IMR-90 (cell line): ENCODE data around the gene PYGB. TPM values are rescaled to one million over a fixed set of nuclear protein-coding genes. Genes with fewer than 3 reads are reported as not detected.

Experiments used
- ATAC-seq: fragments of 200-7000 bp; cut with Tn5 transposase; 2 replicates; pipeline ENCODE4 v1.9.1; 2020; ENCODE audit warnings: low read depth, mild to moderate bottlenecking, moderate library complexity
- BruUV-seq: library from RNA; stranded (reverse); fragments of 400-500 nt; replicated peaks from 2 replicates; lab custom pipeline; 2021; lab: Mats Ljungman, UMichigan
- CTCF ChIA-PET: fragments of 300-600 bp; formaldehyde crosslinking; extraction: SDS; loops from one replicate; lab custom pipeline; 2021; ENCODE audit warnings: antibody characterized with exemption; lab: Yijun Ruan, JAX
- POLR2A ChIA-PET: fragments of 300-600 bp; sonication (Branson Sonifier 250); formaldehyde crosslinking; loops from one replicate; lab custom pipeline; 2022; ENCODE audit warnings: antibody characterized with exemption; ENCODE audit not compliant: unreplicated experiment; lab: Charles Lee
- DNase-seq: peaks from one replicate; pipeline ENCODE4 v3.0.0; 2013
- H2AFZ ChIP-seq: replicated peaks from 2 replicates; pipeline ENCODE3; 2013; ENCODE audit warnings: low read length, mild to moderate bottlenecking; ENCODE audit not compliant: poor library complexity
- H2AK5ac ChIP-seq: 2 replicates; pipeline ENCODE4 v1.6.1; 2013; ENCODE audit warnings: low read depth, low read length, inconsistent platforms
- H2AK9ac ChIP-seq: replicated peaks from 2 replicates; pipeline ENCODE3; 2013; ENCODE audit warnings: mild to moderate bottlenecking, low read depth, low read length, moderate library complexity; ENCODE audit not compliant: poor library complexity
- H2BK120ac ChIP-seq: 2 replicates; pipeline ENCODE4 v1.6.1; 2013; ENCODE audit warnings: low read depth, low read length, inconsistent platforms
- H2BK15ac ChIP-seq: 3 replicates; pipeline ENCODE4 v1.6.1; 2013; ENCODE audit warnings: low read depth, low read length, inconsistent platforms
- H2BK20ac ChIP-seq: 2 replicates; pipeline ENCODE4 v1.6.1; 2013; ENCODE audit warnings: low read depth, mild to moderate bottlenecking, inconsistent platforms, low read length, moderate library complexity
- H2BK5ac ChIP-seq: 2 replicates; pipeline ENCODE4 v1.6.1; 2013; ENCODE audit warnings: mild to moderate bottlenecking, low read depth, low read length, inconsistent platforms; ENCODE audit not compliant: poor library complexity, severe bottlenecking
- H3K14ac ChIP-seq: replicated peaks from 2 replicates; pipeline ENCODE4 v1.6.1; 2013; ENCODE audit warnings: low read depth, low read length, inconsistent platforms
- H3K18ac ChIP-seq: 2 replicates; pipeline ENCODE4 v1.6.1; 2013; ENCODE audit warnings: low read depth, low read length, control low read depth
- H3K23ac ChIP-seq: 2 replicates; pipeline ENCODE4 v1.6.1; 2013; ENCODE audit warnings: low read depth, low read length, inconsistent platforms
- H3K27ac ChIP-seq: 2 replicates; pipeline ENCODE4 v1.5.1; 2013; ENCODE audit warnings: mild to moderate bottlenecking, control low read depth, low read length; ENCODE audit not compliant: insufficient read depth
- H3K27me3 ChIP-seq: 2 replicates; pipeline ENCODE4 v1.6.1; 2013; ENCODE audit warnings: low read length; ENCODE audit not compliant: control insufficient read depth, insufficient read depth
- H3K36me3 ChIP-seq: 2 replicates; pipeline ENCODE4 v1.6.1; 2013; ENCODE audit warnings: low read length, mixed read lengths; ENCODE audit not compliant: control insufficient read depth, insufficient read depth
- H3K4ac ChIP-seq: 2 replicates; pipeline ENCODE4 v1.6.1; 2013; ENCODE audit warnings: low read depth, low read length, inconsistent platforms
- H3K4me1 ChIP-seq: 2 replicates; pipeline ENCODE4 v1.6.1; 2013; ENCODE audit warnings: low read length, mixed read lengths; ENCODE audit not compliant: control insufficient read depth, insufficient read depth
- H3K4me2 ChIP-seq: 2 replicates; pipeline ENCODE4 v1.6.1; 2013; ENCODE audit warnings: low read depth, mild to moderate bottlenecking, control low read depth, low read length, moderate library complexity
- H3K4me3 ChIP-seq: 2 replicates; pipeline ENCODE4 v1.5.1; 2013; ENCODE audit warnings: low read depth, mild to moderate bottlenecking, control low read depth, low read length, moderate library complexity; ENCODE audit not compliant: insufficient read depth
- H3K56ac ChIP-seq: 2 replicates; pipeline ENCODE4 v1.6.1; 2013; ENCODE audit warnings: low read length, inconsistent platforms; ENCODE audit not compliant: insufficient read depth; ENCODE audit errors: extremely low read depth
- H3K79me1 ChIP-seq, 2 experiments: 2 replicates each; pipeline ENCODE4 v1.6.1; 2013; ENCODE audit warnings: low read length in 2 of 2, inconsistent platforms in 1 of 2, low read depth in 1 of 2
- H3K9ac ChIP-seq: 2 replicates; pipeline ENCODE4 v1.6.1; 2013; ENCODE audit warnings: low read depth, low read length, control low read depth
- H3K9me1 ChIP-seq: 2 replicates; pipeline ENCODE4 v1.6.1; 2013; ENCODE audit warnings: low read length, inconsistent platforms; ENCODE audit not compliant: insufficient read depth
- H3K9me3 ChIP-seq: 2 replicates; pipeline ENCODE4 v1.6.1; 2013; ENCODE audit warnings: low read length; ENCODE audit not compliant: control insufficient read depth, insufficient read depth
- H4K20me1 ChIP-seq: 2 replicates; pipeline ENCODE4 v1.6.1; 2013; ENCODE audit warnings: low read length, inconsistent platforms; ENCODE audit not compliant: insufficient read depth
- H4K5ac ChIP-seq: 2 replicates; pipeline ENCODE4 v1.6.1; 2013; ENCODE audit warnings: mild to moderate bottlenecking, low read depth, low read length, control low read depth
- H4K8ac ChIP-seq, 2 experiments: 2 replicates each; pipeline ENCODE4 v1.6.1; 2013; ENCODE audit warnings: low read depth in 2 of 2, low read length in 2 of 2, control low read depth in 1 of 2, inconsistent platforms in 1 of 2
- H4K91ac ChIP-seq: 2 replicates; pipeline ENCODE4 v1.6.1; 2013; ENCODE audit warnings: low read depth, low read length, inconsistent platforms; ENCODE audit not compliant: insufficient read depth
- CEBPB ChIP-seq: IDR thresholded peaks from 2 replicates; pipeline ENCODE4 v1.6.1; 2012; ENCODE audit warnings: low read depth, low read length, improper control_type of control experiment
- CHD1 ChIP-seq: IDR thresholded peaks from 2 replicates; pipeline ENCODE4 v1.6.1; 2012; ENCODE audit warnings: low read depth, low read length, improper control_type of control experiment
- FOS ChIP-seq: fragments of 150-350 bp; IDR thresholded peaks from 2 replicates; pipeline ENCODE4 v1.6.1; 2016; ENCODE audit warnings: low read depth, low read length
- MAFK ChIP-seq: IDR thresholded peaks from 2 replicates; pipeline ENCODE4 v1.6.1; 2012; ENCODE audit warnings: low read depth, low read length, improper control_type of control experiment
- MAZ ChIP-seq: IDR thresholded peaks from 2 replicates; pipeline ENCODE4 v1.6.1; 2012; ENCODE audit warnings: low read depth, mild to moderate bottlenecking, low read length, improper control_type of control experiment, moderate library complexity, borderline replicate concordance
- MXI1 ChIP-seq: IDR thresholded peaks from 2 replicates; pipeline ENCODE4 v1.6.1; 2012; ENCODE audit warnings: low read depth, mild to moderate bottlenecking, low read length, moderate library complexity, borderline replicate concordance
- NFE2L2 ChIP-seq: fragments of 150-350 bp; IDR thresholded peaks from 2 replicates; pipeline ENCODE4 v1.6.1; 2016; ENCODE audit warnings: low read depth, mild to moderate bottlenecking, low read length
- POLR2A ChIP-seq: IDR thresholded peaks from 2 replicates; pipeline ENCODE4 v1.6.1; 2012; ENCODE audit warnings: mild to moderate bottlenecking, low read depth, low read length
- RAD21 ChIP-seq: IDR thresholded peaks from 2 replicates; pipeline ENCODE4 v1.6.1; 2012; ENCODE audit warnings: low read length, improper control_type of control experiment
- RCOR1 ChIP-seq: IDR thresholded peaks from 2 replicates; pipeline ENCODE4 v1.6.1; 2012; ENCODE audit warnings: mild to moderate bottlenecking, low read length, improper control_type of control experiment; ENCODE audit not compliant: insufficient replicate concordance
- RFX5 ChIP-seq: IDR thresholded peaks from 2 replicates; pipeline ENCODE4 v1.8.0; 2012; ENCODE audit warnings: low read depth, mild to moderate bottlenecking, low read length, moderate library complexity
- SMC3 ChIP-seq: fragments of 150-350 bp; IDR thresholded peaks from 2 replicates; pipeline ENCODE4 v1.6.1; 2016; ENCODE audit warnings: low read depth, mild to moderate bottlenecking, antibody characterized with exemption, low read length, moderate library complexity
- WGBS, 2 experiments: methylation state at CpG; one replicate each; pipeline versions ENCODE4 v1.1.5 to v1.1.7; 2013; ENCODE audit warnings: missing lambda C conversion rate in 2 of 2; ENCODE audit not compliant: insufficient read length in 1 of 2; ENCODE audit errors: extremely low coverage in 2 of 2; 5-methylcytosine and 5-hydroxymethylcytosine counted together
- dilution Hi-C: fragments of 300-500 bp; cut with HindIII; formaldehyde crosslinking; loops from one replicate; pipeline ENCODE4 v1.14.3; 2018; ENCODE audit warnings: low sequenced_read_pairs; ENCODE audit not compliant: unreplicated experiment
- in situ Hi-C: fragments of 300-500 bp; cut with MboI; formaldehyde crosslinking; loops from 3 replicates; pipeline ENCODE4 v1.14.3; 2019; ENCODE audit warnings: low sequenced_read_pairs, inconsistent platforms, mixed read lengths
- intact Hi-C: fragments of 100-400 bp; cut with micrococcal nuclease; formaldehyde crosslinking; loops from 2 replicates; pipeline ENCODE4 v1.10.0; 2022
- polyA plus RNA-seq, 3 experiments: library from polyadenylated mRNA; depleted of rRNA; stranded (reverse); fragments of >200 nt; gene quantifications; 2 replicates each; pipeline ENCODE4 v1.2.3, GENCODE V29; 2012; ENCODE audit warnings: low replicate concordance in 1 of 3
- total RNA-seq: library from RNA; depleted of rRNA; stranded (reverse); fragments of >200 nt; gene quantifications from 2 replicates; pipeline ENCODE4 v1.2.3, GENCODE V29; 2012
- TF ChIP-seq, protein P1 (sequence below): fragments of 150-350 bp; IDR thresholded peaks from 2 replicates; pipeline ENCODE4 v1.6.1; 2017; ENCODE audit warnings: mild to moderate bottlenecking, antibody characterized with exemption, low read length, low read depth
- TF ChIP-seq, protein P2 (sequence below): fragments of 150-350 bp; IDR thresholded peaks from 2 replicates; pipeline ENCODE4 v1.6.1; 2016; ENCODE audit warnings: low read depth, mild to moderate bottlenecking, low read length, moderate library complexity, borderline replicate concordance

The PYGB gene
- total and polyA plus RNA-seq, 2 of the 4 experiments (the other 2 are of a cell fraction), result 72.4 to 83.1 TPM

DNA sequence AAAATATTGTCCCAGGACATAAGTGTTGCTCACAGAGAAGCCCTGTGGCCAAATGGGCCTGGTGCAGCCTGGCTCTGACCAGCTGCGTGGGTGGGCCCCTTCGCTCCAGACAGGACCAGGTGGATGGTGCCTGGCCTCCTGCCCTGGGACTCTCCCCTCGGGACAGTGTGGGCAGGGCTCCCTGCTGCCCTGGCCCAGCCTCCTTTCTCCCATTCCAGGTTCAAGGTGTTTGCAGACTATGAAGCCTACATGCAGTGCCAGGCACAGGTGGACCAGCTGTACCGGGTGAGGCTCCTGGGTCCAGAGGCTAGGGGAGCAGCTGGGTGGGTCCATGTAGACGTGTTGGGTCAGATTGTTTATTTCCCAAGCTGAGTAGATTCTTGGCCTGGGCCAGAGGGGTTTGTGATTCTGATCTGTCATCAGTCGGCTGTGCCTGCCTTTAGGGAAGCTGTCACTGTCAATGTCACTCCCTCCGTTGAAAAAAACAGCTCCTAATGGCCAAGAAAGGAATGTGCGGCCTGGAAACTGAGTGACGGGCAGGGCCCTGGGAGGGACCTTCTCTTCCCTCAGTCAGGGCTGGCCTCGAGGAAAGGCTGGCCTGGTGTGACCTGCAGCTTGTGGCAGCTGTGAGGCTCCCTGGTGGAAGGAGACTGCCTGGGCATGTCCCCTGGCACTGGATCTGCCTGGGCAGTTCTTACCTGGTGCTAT, 47.7 kb downstream of the PYGB start:
- Histone ChIP-seq H3K4ac (peak overlapping the region; percentile 53; the same call in 1 of the 2 replicates), H2AFZ (peak overlapping the region; percentile 47), H3K9me3 (no peaks in the 10 kb centered on the region), H4K91ac (peak overlapping the region; percentile 51), H2BK20ac (no peak overlapping the region; the same call in 1 of the 2 replicates), H2BK120ac (peak overlapping the region; percentile 47), H4K20me1 (peaks cover 11% of the 10 kb centered on the region; the same call in 1 of the 2 replicates), H4K5ac (peak overlapping the region; percentile 14; the same call in 1 of the 2 replicates), H3K27ac (peak overlapping the region; percentile 46; the same call in 1 of the 2 replicates), H4K8ac (peak overlapping the region in 1 of 2 experiments; percentile 56; a peak in 1 of 4 replicates), H3K18ac (0 out of 2 replicates have a peak overlapping the region, but pooled peaks have one; percentile 12), H3K23ac (peak overlapping the region; percentile 40; the same call in 1 of the 2 replicates), H2BK15ac (no peak overlapping the region), H3K4me3 (no peak overlapping the region), H2BK5ac (peak overlapping the region; percentile 68), H3K4me2 (no peak overlapping the region), H3K9ac (no peak overlapping the region), H3K14ac (peak overlapping the region; percentile 48), H2AK9ac (peak overlapping the region; percentile 60), H3K4me1 (peaks cover 14% of the 10 kb centered on the region), H3K56ac (no peak overlapping the region), H2AK5ac (peak overlapping the region; percentile 38; the same call in 1 of the 2 replicates), H3K79me1 (peaks cover 0 to 32% of the 10 kb centered on the region in 2 experiments; a peak in 2 of 4 replicates), H3K9me1 (peaks cover 4% of the 10 kb centered on the region; the same call in 1 of the 2 replicates), H3K36me3 (peaks cover 46% of the 10 kb centered on the region), H3K27me3 (no peaks in the 10 kb centered on the region)
- dilution Hi-C loops (no loop called here), in situ Hi-C loops (loop anchor here (5.0 to 10.0 kb wide), 2 partner anchors 101 to 102 kb away; partner anchors contain the start of gene ENTPD6), intact Hi-C loops (loop anchor here (2.0 kb wide), 1 partner anchor 301 kb away; no protein-coding TSS in a partner anchor)
- ATAC-seq, result no peak
- no peak for DNase-seq
- CTCF ChIA-PET, result interaction anchor here (0.6 to 3.2 kb wide), 4 partner anchors 9 to 117 kb away, joined by 3 to 24 read pairs (median 4); partner anchors contain the start of gene PYGB
- BruUV-seq, result no TSS peak
- WGBS, 2 experiments, result 71% methylated on average over 4 of the region's 10 CpGs; no CpG with 5 or more reads in 1 of the 2 experiments
- POLR2A ChIA-PET, result no interaction called here
- no peak for TF ChIP-seq MAZ
- TF ChIP-seq RCOR1, result no peak
- no peak for TF ChIP-seq SMC3
- no peak for TF ChIP-seq NFE2L2
- TF ChIP-seq, protein P1, sequence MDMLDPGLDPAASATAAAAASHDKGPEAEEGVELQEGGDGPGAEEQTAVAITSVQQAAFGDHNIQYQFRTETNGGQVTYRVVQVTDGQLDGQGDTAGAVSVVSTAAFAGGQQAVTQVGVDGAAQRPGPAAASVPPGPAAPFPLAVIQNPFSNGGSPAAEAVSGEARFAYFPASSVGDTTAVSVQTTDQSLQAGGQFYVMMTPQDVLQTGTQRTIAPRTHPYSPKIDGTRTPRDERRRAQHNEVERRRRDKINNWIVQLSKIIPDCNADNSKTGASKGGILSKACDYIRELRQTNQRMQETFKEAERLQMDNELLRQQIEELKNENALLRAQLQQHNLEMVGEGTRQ, result no peak
- no peak for TF ChIP-seq MXI1
- TF ChIP-seq CHD1, result no peak
- no peak for TF ChIP-seq CEBPB
- TF ChIP-seq RFX5, result no peak
- no peak for TF ChIP-seq RAD21
- no peak for TF ChIP-seq POLR2A
- no peak for TF ChIP-seq MAFK
- TF ChIP-seq, protein P2, sequence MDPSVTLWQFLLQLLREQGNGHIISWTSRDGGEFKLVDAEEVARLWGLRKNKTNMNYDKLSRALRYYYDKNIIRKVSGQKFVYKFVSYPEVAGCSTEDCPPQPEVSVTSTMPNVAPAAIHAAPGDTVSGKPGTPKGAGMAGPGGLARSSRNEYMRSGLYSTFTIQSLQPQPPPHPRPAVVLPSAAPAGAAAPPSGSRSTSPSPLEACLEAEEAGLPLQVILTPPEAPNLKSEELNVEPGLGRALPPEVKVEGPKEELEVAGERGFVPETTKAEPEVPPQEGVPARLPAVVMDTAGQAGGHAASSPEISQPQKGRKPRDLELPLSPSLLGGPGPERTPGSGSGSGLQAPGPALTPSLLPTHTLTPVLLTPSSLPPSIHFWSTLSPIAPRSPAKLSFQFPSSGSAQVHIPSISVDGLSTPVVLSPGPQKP, result no peak
- TF ChIP-seq FOS, result no peak
